Thoracic aorta (tissue), 2 donors: ENCODE results near the gene SLC12A4. TPM values are rescaled to one million over a fixed set of nuclear protein-coding genes. Genes with fewer than 3 reads are reported as not detected.

Source experiments
- ATAC-seq: fragments of 150-250 bp; one replicate; pipeline ENCODE4 v1.8.0; 2017; ENCODE audit warnings: low read depth; ENCODE audit not compliant: insufficient number of reproducible peaks, low FRiP score
- DNase-seq: peaks from one replicate; pipeline ENCODE4 v3.0.0-alpha.2; 2020; ENCODE audit warnings: low spot score
- H3K27ac ChIP-seq, 2 donors: fragments of 200-600 bp; sonication (generic); 1 replicate in 1 of 2; 2 replicates in 1 of 2; pipeline ENCODE4 v1.5.1; 2016; ENCODE audit warnings: mild to moderate bottlenecking in 2 of 2, moderate library complexity in 2 of 2
- H3K27me3 ChIP-seq: fragments of 200-600 bp; sonication (generic); replicated peaks from 2 replicates; pipeline ENCODE4 v1.6.0; 2016; ENCODE audit warnings: mild to moderate bottlenecking; ENCODE audit not compliant: insufficient read depth
- H3K36me3 ChIP-seq: fragments of 200-600 bp; sonication (generic); one replicate; pipeline ENCODE4 v1.5.1; 2016
- H3K4me1 ChIP-seq, 2 donors: fragments of 200-600 bp; sonication (generic); 1 replicate in 1 of 2; 2 replicates in 1 of 2; pipeline versions ENCODE4 v1.5.1 to v1.6.0; 2016; ENCODE audit warnings: low read depth in 2 of 2, mild to moderate bottlenecking in 1 of 2; ENCODE audit not compliant: control insufficient read depth in 1 of 2
- H3K4me3 ChIP-seq: fragments of 200-600 bp; sonication (generic); 2 replicates; pipeline ENCODE4 v1.5.1; 2016; ENCODE audit warnings: mild to moderate bottlenecking
- H3K9me3 ChIP-seq: fragments of 200-600 bp; sonication (generic); 2 replicates; pipeline ENCODE4 v1.5.1; 2016
- CTCF ChIP-seq: fragments of 200-600 bp; sonication (generic); IDR thresholded peaks from one replicate; pipeline ENCODE4 v1.5.1; 2019; ENCODE audit warnings: antibody characterized with exemption
- total RNA-seq, 2 donors: library from RNA; depleted of rRNA; stranded (reverse); fragments of >200 nt; gene quantifications; one replicate each; pipeline versions ENCODE4 v1.1.0 to v1.2.3, GENCODE V29; 2016

The SLC12A4 gene
- total RNA-seq, 2 donors from 2014 or later: 163 to 168 TPM

- ATAC-seq (no peak), DNase-seq (no peak)
- Histone ChIP-seq H3K36me3 (no peaks in the 10 kb centered on the region), H3K4me3 (no peak overlapping the region), H3K9me3 (no peaks in the 10 kb centered on the region), H3K27me3 (no peaks in the 10 kb centered on the region), H3K27ac (no peak overlapping the region), H3K4me1 (peaks cover 6 to 10% of the 10 kb centered on the region in 2 donors)
- TF ChIP-seq CTCF: no peak
Measured at GRCh38 chr16:67990018-67990386, 21.6 kb upstream of the SLC12A4 start.

DNA sequence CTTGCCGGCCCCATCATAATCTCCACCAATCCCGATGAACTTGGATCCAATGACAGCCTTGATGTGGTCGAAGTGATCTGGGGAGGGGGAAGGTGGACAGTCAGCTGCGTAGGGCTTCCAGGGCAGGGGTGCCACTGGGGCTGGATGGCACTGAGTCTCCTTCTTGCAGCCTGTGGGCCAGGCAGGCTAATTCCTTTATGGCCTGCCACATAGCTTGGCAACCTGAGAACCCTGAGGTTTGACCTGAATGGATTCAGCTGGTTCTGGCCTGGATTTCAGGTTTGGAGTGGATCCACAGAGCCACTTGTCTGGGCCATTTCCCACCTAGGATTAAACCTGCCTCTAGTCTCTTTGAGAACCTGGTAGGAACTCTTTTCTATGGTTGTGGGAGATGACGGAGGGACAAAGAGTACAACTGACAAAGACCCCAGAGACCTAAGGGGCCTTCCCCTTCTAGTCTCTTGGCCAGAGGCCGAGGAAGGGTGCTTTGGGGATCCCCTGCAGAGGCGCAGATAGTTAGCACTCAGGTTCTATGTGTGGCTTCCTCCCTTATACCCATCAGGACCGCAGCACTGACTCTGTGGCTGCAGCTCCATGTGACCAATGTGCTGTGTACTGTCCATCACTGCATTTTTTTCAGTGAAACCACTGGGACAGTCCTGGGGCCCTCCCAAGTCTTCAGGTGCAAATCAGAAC, 21.0 kb upstream of the SLC12A4 start:
- no peak overlapping the region for H3K4me3 ChIP-seq
- no peak for TF ChIP-seq CTCF
- no peaks in the 10 kb centered on the region for H3K36me3 ChIP-seq
- DNase-seq: no peak
- no peak overlapping the region for H3K27ac ChIP-seq
- no peak for ATAC-seq
- H3K4me1 ChIP-seq: peaks cover 6 to 10% of the 10 kb centered on the region in 2 donors
- H3K27me3 ChIP-seq: no peaks in the 10 kb centered on the region
- no peaks in the 10 kb centered on the region for H3K9me3 ChIP-seq

DNA sequence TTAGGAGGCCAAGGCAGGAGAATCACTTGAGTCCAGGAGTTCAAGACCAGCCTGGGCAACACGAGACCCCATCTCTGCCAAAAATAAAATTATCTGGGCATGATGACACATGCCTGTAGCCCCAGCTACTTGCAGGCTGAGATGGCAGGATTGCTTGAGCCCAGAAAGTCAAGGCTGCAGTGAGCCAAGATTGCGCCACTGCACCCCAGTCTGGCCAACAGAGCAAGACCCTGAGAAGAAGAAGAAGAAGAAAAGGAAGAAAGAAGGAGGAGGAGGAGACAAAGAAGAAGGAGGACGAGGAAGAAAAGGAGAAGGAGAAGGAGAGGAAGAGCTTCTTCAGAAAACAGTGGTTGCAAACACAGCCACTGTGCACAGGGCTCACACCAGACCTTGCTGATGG, 20.2 kb upstream of the SLC12A4 start:
- H3K27ac ChIP-seq: no peak overlapping the region
- no peaks in the 10 kb centered on the region for H3K36me3 ChIP-seq
- no peaks in the 10 kb centered on the region for H3K9me3 ChIP-seq
- no peaks in the 10 kb centered on the region for H3K27me3 ChIP-seq
- ATAC-seq (no peak), DNase-seq (no peak)
- H3K4me3 ChIP-seq: no peak overlapping the region
- no peak for TF ChIP-seq CTCF
- H3K4me1 ChIP-seq: peaks cover 6 to 8% of the 10 kb centered on the region in 2 donors

- ATAC-seq (no peak), DNase-seq (no peak)
- Histone ChIP-seq H3K9me3 (no peaks in the 10 kb centered on the region), H3K4me3 (no peak overlapping the region), H3K36me3 (no peaks in the 10 kb centered on the region), H3K27me3 (no peaks in the 10 kb centered on the region), H3K4me1 (no peaks in the 10 kb centered on the region), H3K27ac (no peak overlapping the region)
- no peak for TF ChIP-seq CTCF
Measured at GRCh38 chr16:67987460-67988160, 19.2 kb upstream of the SLC12A4 start.

- no peaks in the 10 kb centered on the region for H3K9me3 ChIP-seq
- no peak overlapping the region for H3K4me3 ChIP-seq
- TF ChIP-seq CTCF: no peak
- no peaks in the 10 kb centered on the region for H3K27me3 ChIP-seq
- no peak for ATAC-seq
- no peak overlapping the region for H3K27ac ChIP-seq
- no peak for DNase-seq
- no peaks in the 10 kb centered on the region for H3K4me1 ChIP-seq
- no peaks in the 10 kb centered on the region for H3K36me3 ChIP-seq
Measured at GRCh38 chr16:67986949-67987348, 18.5 kb upstream of the SLC12A4 start.
